HepG2 (cell line): Measurements from ENCODE around the gene ZNF584. TPM values are rescaled to one million over a fixed set of nuclear protein-coding genes. Genes with fewer than 3 reads are reported as not detected.

ENCODE experiments used
- ATAC-seq: fragments of 200-7000 bp; cut with Tn5 transposase; 3 replicates; pipeline ENCODE4 v1.9.1; 2020; ENCODE audit warnings: mild to moderate bottlenecking, moderate library complexity
- BruUV-seq: library from RNA; stranded (reverse); fragments of 400-500 nt; replicated peaks from 2 replicates; lab custom pipeline; 2021; lab: Mats Ljungman, UMichigan
- CTCF ChIA-PET: fragments of 300-600 bp; formaldehyde crosslinking; extraction: SDS; loops from one replicate; lab custom pipeline; 2021; ENCODE audit warnings: low total read pairs, inconsistent platforms, low intra/inter-chr PET ratio; lab: Yijun Ruan, JAX
- POLR2A ChIA-PET: fragments of 350-600 bp; sonication (Branson Sonifier 250); formaldehyde crosslinking; loops from one replicate; lab custom pipeline; 2020; ENCODE audit warnings: antibody characterized with exemption, inconsistent platforms; lab: Yijun Ruan, JAX
- DNase-seq: peaks from one replicate; pipeline ENCODE4 v3.0.0-alpha.2; 2015; ENCODE audit warnings: low spot score
- FAIRE-seq: peaks from 3 replicates; lab custom pipeline; 2011; peaks lifted over from hg19 to GRCh38; lab: Jason Lieb, UNC
- H2AFZ ChIP-seq: one replicate; pipeline ENCODE4 v1.6.1; 2011; ENCODE audit warnings: low read length, inconsistent platforms
- H3K27ac ChIP-seq: fragments of 300-600 bp; 3 replicates; pipeline ENCODE4 v1.8.0; 2011; ENCODE audit warnings: mixed run types, mild to moderate bottlenecking, mixed read lengths, low read length, inconsistent platforms; ENCODE audit not compliant: insufficient read depth; ENCODE audit errors: extremely low read length
- H3K27me3 ChIP-seq, 2 experiments: fragments of 200-600 bp in 1 of 2; 2 replicates in 1 of 2; 3 replicates in 1 of 2; pipeline versions ENCODE4 v1.6.0 to v1.8.0; 2011; ENCODE audit warnings: low read length in 2 of 2, mild to moderate bottlenecking in 2 of 2, moderate library complexity in 2 of 2, inconsistent platforms in 1 of 2; ENCODE audit not compliant: insufficient read depth in 2 of 2, control insufficient read depth in 1 of 2
- H3K36me3 ChIP-seq, 2 experiments: fragments of 200-600 bp in 1 of 2; replicated peaks in 1 of 2; 2 replicates in 1 of 2; 3 replicates in 1 of 2; pipeline versions ENCODE4 v1.5.1 to v1.8.0; 2011; ENCODE audit warnings: low read length in 2 of 2, inconsistent platforms in 1 of 2; ENCODE audit not compliant: insufficient read depth in 2 of 2, control insufficient read depth in 1 of 2
- H3K4me1 ChIP-seq: 2 replicates; pipeline ENCODE4 v1.5.1; 2012; ENCODE audit warnings: low read length, inconsistent platforms; ENCODE audit not compliant: insufficient read depth
- H3K4me2 ChIP-seq: 2 replicates; pipeline ENCODE4 v1.6.0; 2011; ENCODE audit warnings: low read depth, low read length, inconsistent platforms
- H3K4me3 ChIP-seq, 3 experiments: fragments of 200-600 bp in 1 of 3; sonication (generic), shearing (Covaris generic) in 1 of 3; replicated peaks in 1 of 3; 2 replicates each; pipeline ENCODE4 v1.5.1; 2011 to 2016; ENCODE audit warnings: low read length in 3 of 3, inconsistent platforms in 2 of 3, low read depth in 2 of 3, mild to moderate bottlenecking in 2 of 3, control low read depth in 1 of 3, mixed read lengths in 1 of 3; ENCODE audit not compliant: insufficient read depth in 1 of 3
- H3K79me2 ChIP-seq: one replicate; pipeline ENCODE4 v1.6.1; 2011; ENCODE audit warnings: low read length, inconsistent platforms; ENCODE audit not compliant: insufficient read depth
- H3K9ac ChIP-seq: 2 replicates; pipeline ENCODE4 v1.6.0; 2011; ENCODE audit warnings: mild to moderate bottlenecking, low read depth, low read length, inconsistent platforms; ENCODE audit not compliant: insufficient read depth
- H3K9me3 ChIP-seq: 2 replicates; pipeline ENCODE4 v1.5.1; 2012; ENCODE audit warnings: mild to moderate bottlenecking, low read length
- H4K20me1 ChIP-seq: 2 replicates; pipeline ENCODE4 v1.6.0; 2011; ENCODE audit warnings: inconsistent platforms, mild to moderate bottlenecking, low read length, moderate library complexity; ENCODE audit not compliant: insufficient read depth
- KDM1A ChIP-seq: IDR thresholded peaks from 2 replicates; pipeline ENCODE4 v1.6.1; 2016; ENCODE audit warnings: missing compliant biosample characterization
- NFYC ChIP-seq: IDR thresholded peaks from 2 replicates; pipeline ENCODE4 v1.6.1; 2016; ENCODE audit warnings: missing genetic modification reagents, missing compliant biosample characterization
- POGZ ChIP-seq: sonication (generic); formaldehyde crosslinking; IDR thresholded peaks from 2 replicates; pipeline ENCODE4 v1.4.0; 2020; ENCODE audit warnings: mild to moderate bottlenecking, missing genetic modification reagents
- RAD21 ChIP-seq: fragments of 450-650 bp; formaldehyde crosslinking; IDR thresholded peaks from 2 replicates; pipeline ENCODE4 v1.5.0; 2020; ENCODE audit warnings: mild to moderate bottlenecking
- ZMYM2 ChIP-seq: sonication (generic); formaldehyde crosslinking; IDR thresholded peaks from 2 replicates; pipeline ENCODE4 v1.8.0; 2022; ENCODE audit warnings: mild to moderate bottlenecking, missing genetic modification reagents
- ZMYM3 ChIP-seq: sonication (generic); formaldehyde crosslinking; IDR thresholded peaks from 2 replicates; pipeline ENCODE4 v1.5.1; 2020; ENCODE audit warnings: mild to moderate bottlenecking, missing genetic modification reagents
- ZNF550 ChIP-seq: sonication (generic); formaldehyde crosslinking; IDR thresholded peaks from 2 replicates; pipeline ENCODE4 v1.4.0; 2020; ENCODE audit warnings: mild to moderate bottlenecking, missing genetic modification reagents, borderline replicate concordance
- ZNF768 ChIP-seq: sonication (generic); formaldehyde crosslinking; IDR thresholded peaks from 2 replicates; pipeline ENCODE4 v1.4.0; 2020; ENCODE audit warnings: missing genetic modification reagents
- ZNF788 ChIP-seq: sonication (generic); formaldehyde crosslinking; IDR thresholded peaks from 2 replicates; pipeline ENCODE4 v1.5.0; 2020; ENCODE audit warnings: mild to moderate bottlenecking, missing genetic modification reagents, borderline replicate concordance
- ZNF83 ChIP-seq: sonication (generic); formaldehyde crosslinking; IDR thresholded peaks from 2 replicates; pipeline ENCODE4 v1.4.0; 2020; ENCODE audit warnings: missing genetic modification reagents, mild to moderate bottlenecking, borderline replicate concordance
- ZSCAN30 ChIP-seq: sonication (generic); formaldehyde crosslinking; IDR thresholded peaks from 2 replicates; pipeline ENCODE4 v1.5.0; 2020; ENCODE audit warnings: mild to moderate bottlenecking, missing genetic modification reagents
- WGBS: methylation state at CpG from one replicate; pipeline ENCODE4 v1.1.6; 2017; ENCODE audit warnings: low lambda C conversion rate; 5-methylcytosine and 5-hydroxymethylcytosine counted together
- in situ Hi-C: cut with HindIII; loops from 2 replicates; pipeline ENCODE4 v1.10.0; 2017; ENCODE audit warnings: low pct_unique_long_range_greater_than_20kb; ENCODE audit not compliant: extremely low pct_ligation_motif_present
- intact Hi-C: fragments of 100-400 bp; cut with micrococcal nuclease; formaldehyde crosslinking; loops from one replicate; pipeline ENCODE4 v1.10.0; 2022; ENCODE audit not compliant: unreplicated experiment
- polyA plus RNA-seq, 8 experiments: library from polyadenylated mRNA; depleted of rRNA in 3 of 8; stranded (reverse) in 7 of 8; unstranded in 1 of 8; fragments of >200 nt; fragmentation: Illumina TruSeq in 4 of 8; extraction: Trizol in 4 of 8; gene quantifications; 2 replicates each; pipeline versions ENCODE4 v1.2.1 to v1.2.3, GENCODE V29; 2011 to 2016; ENCODE audit warnings: low read depth in 4 of 8, missing spikeins in 1 of 8, mixed read lengths in 1 of 8; ENCODE audit not compliant: insufficient read depth in 1 of 8
- total RNA-seq, 5 experiments: library from RNA; depleted of rRNA; stranded (reverse); fragments of >200 nt; fragmentation: Illumina TruSeq; extraction: Trizol; gene quantifications; 2 replicates each; pipeline ENCODE4 v1.2.3, GENCODE V29; 2016; ENCODE audit warnings: low read depth in 1 of 5
- TF ChIP-seq, protein P1 (sequence below): sonication (generic); formaldehyde crosslinking; IDR thresholded peaks from 2 replicates; pipeline ENCODE4 v1.8.1; 2023; ENCODE audit warnings: mild to moderate bottlenecking, missing genetic modification reagents
- TF ChIP-seq, protein P2 (sequence below): sonication (generic); formaldehyde crosslinking; IDR thresholded peaks from 2 replicates; pipeline ENCODE4 v1.8.0; 2022; ENCODE audit warnings: missing genetic modification reagents, low read depth, mild to moderate bottlenecking, borderline replicate concordance

The ZNF584 gene
- total and polyA plus RNA-seq, 2 of the 13 experiments (the other 11 are each of a cell fraction or from before 2014, with no cell fraction given) = 2.4 to 7.0 TPM

GRCh38 chr19:58460039-58460438 lies 51.6 kb downstream of the ZNF584 start:
- Histone ChIP-seq H3K27me3 (no peaks in the 10 kb centered on the region), H3K4me2 (no peak overlapping the region), H3K27ac (no peak overlapping the region), H4K20me1 (no peaks in the 10 kb centered on the region), H3K36me3 (no peaks in the 10 kb centered on the region), H3K9ac (no peak overlapping the region), H2AFZ (no peak overlapping the region), H3K4me3 (no peak overlapping the region), H3K9me3 (no peaks in the 10 kb centered on the region), H3K4me1 (no peaks in the 10 kb centered on the region), H3K79me2 (no peaks in the 10 kb centered on the region)
- no peak for TF ChIP-seq ZNF83 (CRISPR knock-in tag)
- POLR2A ChIA-PET = no interaction called here
- no peak for ATAC-seq
- CTCF ChIA-PET = no interaction called here
- no peak for FAIRE-seq
- WGBS = 46% methylated on average over 2 of the region's 2 CpGs
- intact Hi-C loops = no loop called here
- in situ Hi-C loops = no loop called here
- no TSS peak for BruUV-seq
- no peak for DNase-seq

GRCh38 chr19:58466089-58466759 lies 57.8 kb downstream of the ZNF584 start:
- Histone ChIP-seq H3K27ac (no peak overlapping the region), H3K27me3 (no peaks in the 10 kb centered on the region), H3K79me2 (peaks cover 6% of the 10 kb centered on the region), H3K4me2 (peak overlapping the region; percentile 94), H3K4me3 (peak overlapping the region; percentile 41 to 86 (median 58); a peak in 5 of 6 replicates), H3K4me1 (peaks cover 24% of the 10 kb centered on the region), H3K9me3 (no peaks in the 10 kb centered on the region), H4K20me1 (no peaks in the 10 kb centered on the region), H3K36me3 (peaks cover 1 to 6% of the 10 kb centered on the region in 2 experiments; a peak in 2 of 5 replicates), H3K9ac (peak overlapping the region; percentile 56; the same call in 1 of the 2 replicates), H2AFZ (peak overlapping the region; percentile 80)
- in situ Hi-C loops = no loop called here
- intact Hi-C loops = loop anchor here (2.0 to 5.0 kb wide), 4 partner anchors 15 to 139 kb away; partner anchors contain the start of genes ZBTB45, ZNF324B, ZNF584 and ZSCAN22
- FAIRE-seq = no peak
- no TSS peak for BruUV-seq
- ChIA-PET CTCF (no interaction called here), POLR2A (interaction anchor here (1.1 to 1.4 kb wide), 2 partner anchors 9 to 47 kb away, joined by 3 to 4 read pairs; no protein-coding TSS in a partner anchor)
- 21% methylated on average over 20 of the region's 20 CpGs for WGBS
- peak; percentile 36 for ATAC-seq
- no peak for DNase-seq
- TF ChIP-seq ZNF768 (CRISPR knock-in tag) (peak; percentile 98), ZNF788 (0 out of 2 replicates have a peak, but pooled peaks have one; percentile 12), NFYC (CRISPR knock-in tag) (no peak), RAD21 (CRISPR knock-in tag) (peak; percentile 32; the same call in 1 of the 2 replicates), ZSCAN30 (CRISPR knock-in tag) (0 out of 2 replicates have a peak, but pooled peaks have one; percentile 48), ZNF550 (CRISPR knock-in tag) (no peak), ZMYM3 (peak; percentile 69; the same call in 1 of the 2 replicates), ZMYM2 (CRISPR knock-in tag) (peak; percentile 37; the same call in 1 of the 2 replicates), KDM1A (peak; percentile 66; the same call in 1 of the 2 replicates), POGZ (peak; percentile 27; the same call in 1 of the 2 replicates)
- TF ChIP-seq, protein P1, sequence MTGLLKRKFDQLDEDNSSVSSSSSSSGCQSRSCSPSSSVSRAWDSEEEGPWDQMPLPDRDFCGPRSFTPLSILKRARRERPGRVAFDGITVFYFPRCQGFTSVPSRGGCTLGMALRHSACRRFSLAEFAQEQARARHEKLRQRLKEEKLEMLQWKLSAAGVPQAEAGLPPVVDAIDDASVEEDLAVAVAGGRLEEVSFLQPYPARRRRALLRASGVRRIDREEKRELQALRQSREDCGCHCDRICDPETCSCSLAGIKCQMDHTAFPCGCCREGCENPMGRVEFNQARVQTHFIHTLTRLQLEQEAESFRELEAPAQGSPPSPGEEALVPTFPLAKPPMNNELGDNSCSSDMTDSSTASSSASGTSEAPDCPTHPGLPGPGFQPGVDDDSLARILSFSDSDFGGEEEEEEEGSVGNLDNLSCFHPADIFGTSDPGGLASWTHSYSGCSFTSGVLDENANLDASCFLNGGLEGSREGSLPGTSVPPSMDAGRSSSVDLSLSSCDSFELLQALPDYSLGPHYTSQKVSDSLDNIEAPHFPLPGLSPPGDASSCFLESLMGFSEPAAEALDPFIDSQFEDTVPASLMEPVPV = peak; percentile 64; the same call in 1 of the 2 replicates
- TF ChIP-seq, protein P2, sequence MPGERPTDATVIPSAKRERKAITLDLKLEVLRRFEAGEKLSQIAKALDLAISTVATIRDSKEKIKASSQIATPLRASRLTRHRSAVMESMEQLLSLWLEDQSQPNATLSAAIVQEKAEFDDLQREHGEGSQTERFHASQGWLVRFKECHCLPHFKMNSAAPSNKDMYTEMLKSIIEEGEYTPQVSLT = no peak
